ENCODE results near the gene SEMA4A.
"Not testable (repeated sequence)": the region's sequence is repeated elsewhere in the genome, so short reads cannot be mapped to it uniquely, and the experiment has no call there.

The SEMA4A gene

DNA sequence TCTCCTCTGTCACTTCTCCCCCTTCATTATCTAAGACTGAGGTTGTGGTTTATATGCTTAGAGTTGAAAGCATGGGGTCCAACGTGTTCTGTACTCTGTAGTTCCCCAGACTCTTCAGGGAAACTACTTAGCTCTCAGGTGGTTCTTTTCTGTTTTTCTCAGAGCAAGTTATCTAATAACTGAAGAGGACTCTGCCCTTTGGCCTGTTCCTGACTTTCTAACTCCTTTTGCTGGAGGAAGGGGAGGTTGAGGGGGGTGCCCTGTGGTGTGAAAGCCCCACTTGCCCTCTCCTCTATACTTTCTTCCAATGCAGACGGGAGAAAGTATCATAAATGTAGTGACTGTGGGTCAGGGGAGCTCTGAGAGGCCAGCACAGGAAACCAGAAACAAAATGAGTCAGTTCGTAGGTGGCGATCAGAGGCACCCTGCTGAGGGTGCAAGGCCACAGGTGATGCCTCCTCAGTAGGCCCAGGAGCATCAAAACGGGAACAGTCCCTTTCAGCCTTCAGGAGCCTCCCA lies 45.5 kb downstream of the SEMA4A start:
- no peak for DNase-seq

DNA sequence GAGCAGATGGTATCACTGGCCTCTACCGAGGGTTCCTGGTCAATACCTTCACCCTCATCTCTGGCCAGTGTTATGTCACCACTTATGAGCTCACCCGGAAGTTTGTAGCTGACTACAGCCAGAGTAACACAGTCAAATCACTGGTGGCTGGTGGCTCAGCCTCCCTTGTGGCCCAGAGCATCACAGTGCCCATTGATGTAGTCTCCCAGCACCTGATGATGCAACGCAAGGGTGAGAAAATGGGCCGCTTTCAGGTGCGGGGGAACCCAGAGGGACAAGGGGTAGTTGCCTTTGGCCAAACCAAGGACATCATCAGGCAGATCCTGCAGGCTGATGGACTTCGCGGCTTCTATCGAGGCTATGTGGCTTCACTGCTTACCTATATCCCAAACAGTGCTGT lies 46.7 kb downstream of the SEMA4A start:
- DNase-seq = no peak

DNA sequence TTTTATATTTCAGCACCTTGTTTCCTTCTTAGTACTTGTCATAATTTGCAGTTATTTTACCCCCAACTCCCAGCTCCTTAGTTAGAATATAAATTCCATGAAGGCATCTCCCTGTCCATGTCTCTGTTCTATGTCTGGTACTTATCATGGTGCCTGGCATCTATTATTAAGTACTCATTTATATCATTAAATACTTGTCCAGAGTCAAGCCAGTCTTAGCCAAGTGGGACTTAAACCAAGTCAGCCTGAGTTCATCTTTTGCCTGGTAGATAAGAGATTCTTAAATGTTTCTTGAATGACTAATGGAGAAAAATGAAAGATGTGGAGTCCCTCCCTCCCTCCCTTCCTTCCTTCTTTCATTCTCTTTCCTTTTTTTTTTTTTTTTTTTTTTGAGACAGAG lies 49.9 kb downstream of the SEMA4A start:
- DNase-seq = no peak

DNA sequence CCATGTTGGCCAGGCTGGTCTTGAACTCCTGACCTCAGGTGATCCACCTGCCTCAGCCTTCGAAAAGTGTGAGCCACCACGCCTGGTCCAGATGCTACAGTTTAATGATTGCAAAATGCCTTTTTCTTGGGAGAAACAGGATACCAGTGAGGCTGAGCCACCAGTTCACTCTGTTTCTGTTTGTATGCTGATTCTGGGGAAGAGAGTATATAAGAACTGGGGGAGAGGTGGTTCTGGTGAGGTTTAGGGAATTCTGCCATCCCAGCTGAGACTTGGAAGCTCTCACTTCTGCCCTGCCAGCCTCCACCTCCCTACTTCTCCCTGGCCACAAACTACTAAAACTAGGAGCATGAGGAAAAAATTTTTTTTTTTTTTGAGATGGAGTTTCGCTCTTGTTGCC lies 51.3 kb downstream of the SEMA4A start:
- DNase-seq = no peak

DNA sequence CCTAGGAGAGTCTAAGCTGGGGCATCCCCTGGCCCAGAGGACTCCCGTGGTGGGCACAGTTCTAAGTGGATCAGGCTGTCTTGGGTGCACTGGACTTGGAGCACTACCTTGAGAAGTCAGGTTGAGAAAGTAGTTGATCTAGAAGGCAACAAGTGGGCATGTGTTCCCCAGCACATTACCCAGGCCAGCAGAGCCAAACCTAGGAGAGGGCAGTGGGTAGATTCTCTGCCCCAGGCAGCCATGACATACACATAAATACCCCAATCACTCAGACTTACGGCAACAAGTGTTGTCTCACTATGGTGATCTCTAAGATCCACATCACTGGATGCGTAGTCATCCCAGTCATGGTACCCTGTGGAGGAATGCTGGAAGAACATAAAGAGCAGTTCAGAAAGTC lies 57.9 kb downstream of the SEMA4A start:
- DNase-seq = no peak

DNA sequence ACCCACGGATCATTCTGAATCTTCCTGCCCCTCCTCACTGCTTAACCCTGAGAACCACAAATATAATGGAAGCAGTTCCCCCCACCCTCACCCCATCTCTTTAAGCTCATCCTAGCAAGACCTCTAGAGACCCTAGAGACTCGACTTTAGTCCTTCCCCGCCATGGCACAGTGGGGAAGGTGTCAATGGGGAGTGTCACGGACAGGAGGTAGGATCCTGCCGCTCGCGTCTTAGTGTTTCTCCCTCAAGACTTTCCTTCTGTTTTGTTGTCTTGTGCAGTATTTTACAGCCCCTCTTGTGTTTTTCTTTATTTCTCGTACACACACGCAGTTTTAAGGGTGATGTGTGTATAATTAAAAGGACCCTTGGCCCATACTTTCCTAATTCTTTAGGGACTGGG lies 58.7 kb downstream of the SEMA4A start:
- DNase-seq = no peak

DNA sequence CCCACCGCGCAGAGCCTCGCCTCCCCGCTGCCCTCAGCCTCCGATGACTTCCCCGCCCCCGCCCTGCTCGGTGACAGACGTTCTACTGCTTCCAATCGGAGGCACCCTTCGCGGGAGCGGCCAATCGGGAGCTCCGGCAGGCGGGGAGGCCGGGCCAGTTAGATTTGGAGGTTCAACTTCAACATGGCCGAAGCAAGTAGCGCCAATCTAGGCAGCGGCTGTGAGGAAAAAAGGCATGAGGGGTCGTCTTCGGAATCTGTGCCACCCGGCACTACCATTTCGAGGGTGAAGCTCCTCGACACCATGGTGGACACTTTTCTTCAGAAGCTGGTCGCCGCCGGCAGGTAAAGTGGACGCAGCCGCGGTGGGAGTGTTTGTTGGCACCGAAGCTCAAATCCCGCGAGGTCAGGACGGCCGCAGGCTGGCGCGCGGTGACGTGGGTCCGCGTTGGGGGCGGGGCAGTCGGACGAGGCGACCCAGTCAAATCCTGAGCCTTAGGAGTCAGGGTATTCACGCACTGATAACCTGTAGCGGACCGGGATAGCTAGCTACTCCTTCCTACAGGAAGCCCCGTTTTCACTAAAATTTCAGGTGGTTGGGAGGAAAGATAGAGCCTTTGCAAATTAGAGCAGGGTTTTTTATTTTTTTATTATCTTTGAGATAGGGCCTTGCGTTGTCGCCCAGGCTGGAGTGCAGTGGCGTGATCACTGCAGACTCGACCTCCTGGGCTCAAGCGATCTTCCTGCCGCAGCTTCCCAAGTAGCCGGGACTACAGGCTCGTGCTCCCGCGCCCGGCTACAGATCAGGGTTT lies 59.7 kb downstream of the SEMA4A start, which contains the start of gene PMF1:
PMF1 (plus strand) TSS at position 175 of the 811 bp plus-strand sequence; CDS start at position 184, 9 bp downstream.
- peak; percentile 88 to 93 for DNase-seq

DNA sequence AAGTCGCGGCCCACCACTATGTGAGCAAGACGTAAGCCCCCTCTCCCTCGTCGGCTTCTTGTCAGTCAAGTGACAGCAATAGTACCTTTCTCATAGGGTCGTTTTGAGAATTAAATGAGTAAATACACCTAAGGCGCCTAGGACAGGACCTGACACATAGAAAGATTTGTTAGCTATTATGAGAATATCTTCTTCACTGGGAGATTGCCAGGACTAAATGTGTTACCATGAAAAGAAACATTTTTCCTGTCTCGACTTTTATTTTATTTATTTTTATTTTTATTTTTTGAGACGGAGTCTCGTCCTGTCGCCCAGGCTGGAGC lies 60.2 kb downstream of the SEMA4A start:
- DNase-seq = no peak

DNA sequence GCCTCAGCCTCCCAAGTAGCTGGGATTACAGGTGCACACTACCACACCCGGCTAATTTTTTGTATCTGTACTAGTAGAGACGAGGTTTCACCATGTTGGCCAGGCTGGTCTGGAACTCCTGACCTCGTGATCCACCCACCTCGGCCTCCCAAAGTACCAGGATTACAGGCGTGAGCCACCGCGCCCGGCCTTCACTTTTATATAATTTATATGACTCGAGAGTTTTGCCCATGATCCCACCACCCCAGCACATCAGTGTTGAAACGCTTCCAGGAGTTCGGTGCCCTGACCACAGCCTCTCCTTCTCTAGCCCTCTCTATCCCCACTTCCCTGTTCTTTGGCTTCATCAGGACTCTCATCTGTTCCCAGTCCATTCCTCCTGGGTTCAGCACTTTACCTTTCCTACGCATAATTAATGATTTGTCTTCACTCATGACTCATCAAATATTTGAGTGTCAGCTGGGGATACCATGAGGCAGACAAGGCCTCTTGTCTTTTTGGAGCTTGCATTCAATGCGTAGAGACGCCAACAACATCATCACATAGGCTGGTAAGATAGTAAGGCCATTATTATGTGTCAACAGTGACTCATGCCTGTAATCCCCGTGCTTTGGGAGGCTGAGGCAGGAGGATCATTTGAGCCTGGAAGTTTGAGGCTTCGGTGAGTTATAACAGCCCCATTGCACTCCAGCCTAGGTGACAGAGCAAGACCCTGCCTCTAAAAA lies 60.8 kb downstream of the SEMA4A start:
- DNase-seq = no peak

DNA sequence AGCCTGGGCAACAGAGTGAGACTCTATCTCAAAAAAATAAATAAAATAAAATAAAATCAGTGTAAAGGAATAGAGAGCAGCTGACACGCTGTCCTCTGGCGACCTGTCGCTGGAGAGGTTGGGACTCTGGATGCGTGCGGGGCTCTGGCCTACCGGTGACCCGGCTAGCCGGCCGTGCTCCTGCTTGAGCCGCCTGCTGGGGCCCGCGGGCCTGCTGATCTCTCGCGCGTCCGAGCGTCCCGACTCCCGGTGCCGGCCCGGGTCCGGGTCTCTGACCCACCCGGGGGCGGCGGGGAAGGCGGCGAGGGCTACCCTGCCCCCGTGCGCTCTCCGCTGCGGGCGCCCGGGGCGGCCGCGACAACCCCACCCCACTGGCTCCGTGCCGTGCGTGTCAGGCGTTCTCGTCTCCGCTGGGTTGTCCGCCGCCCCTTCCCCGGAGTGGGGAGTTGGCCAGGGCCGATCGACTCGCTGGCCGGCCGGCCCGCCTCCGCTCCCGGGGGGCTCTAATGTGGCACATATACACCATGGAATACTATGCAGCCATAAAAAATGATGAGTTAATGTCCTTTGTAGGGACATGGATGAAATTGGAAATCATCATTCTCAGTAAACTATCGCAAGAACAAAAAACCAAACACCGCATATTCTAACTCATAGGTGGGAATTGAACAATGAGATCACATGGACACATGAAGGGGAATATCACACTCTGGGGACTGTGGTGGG lies 63.1 kb downstream of the SEMA4A start:
- DNase-seq = not testable (repeated sequence)

DNA sequence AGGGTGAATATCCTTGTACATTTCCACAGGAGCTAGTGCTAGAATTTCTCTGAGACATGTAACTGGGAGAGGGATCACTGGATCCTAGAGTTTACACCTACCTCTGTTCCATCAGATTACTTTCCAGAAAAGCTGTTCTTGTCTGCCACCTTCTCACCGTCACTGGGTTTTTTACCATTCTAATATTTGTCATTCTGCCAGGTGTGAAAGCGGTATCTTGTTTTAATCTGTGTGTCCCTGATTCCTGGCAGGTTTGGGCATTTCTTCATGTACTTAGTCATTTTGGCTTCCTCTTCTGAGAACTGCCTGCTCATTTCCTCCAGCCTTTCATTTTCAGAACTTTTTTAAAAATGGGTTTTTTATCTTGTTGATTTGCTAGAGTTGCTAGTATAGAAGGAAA lies 64.5 kb downstream of the SEMA4A start:
- no peak for DNase-seq

DNA sequence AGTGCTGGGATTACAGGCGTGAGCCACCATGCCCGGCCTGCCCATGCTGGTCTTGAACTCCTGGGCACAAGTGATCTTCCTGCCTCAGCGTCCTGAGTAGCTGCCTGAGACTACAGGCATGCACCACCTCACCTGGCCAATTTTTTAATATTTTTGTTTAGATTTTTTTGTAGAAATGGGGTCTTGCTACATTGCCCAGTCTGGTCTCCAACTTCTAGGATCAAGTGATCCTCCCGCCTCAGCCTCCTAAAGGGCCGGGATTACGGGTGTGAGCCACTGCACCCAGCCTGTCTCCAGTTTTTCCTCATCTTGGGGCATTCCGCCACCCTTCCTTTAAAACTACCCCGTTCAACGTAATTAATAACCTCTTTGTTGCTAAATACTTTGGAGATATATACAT lies 66.8 kb downstream of the SEMA4A start:
- no peak for DNase-seq

DNA sequence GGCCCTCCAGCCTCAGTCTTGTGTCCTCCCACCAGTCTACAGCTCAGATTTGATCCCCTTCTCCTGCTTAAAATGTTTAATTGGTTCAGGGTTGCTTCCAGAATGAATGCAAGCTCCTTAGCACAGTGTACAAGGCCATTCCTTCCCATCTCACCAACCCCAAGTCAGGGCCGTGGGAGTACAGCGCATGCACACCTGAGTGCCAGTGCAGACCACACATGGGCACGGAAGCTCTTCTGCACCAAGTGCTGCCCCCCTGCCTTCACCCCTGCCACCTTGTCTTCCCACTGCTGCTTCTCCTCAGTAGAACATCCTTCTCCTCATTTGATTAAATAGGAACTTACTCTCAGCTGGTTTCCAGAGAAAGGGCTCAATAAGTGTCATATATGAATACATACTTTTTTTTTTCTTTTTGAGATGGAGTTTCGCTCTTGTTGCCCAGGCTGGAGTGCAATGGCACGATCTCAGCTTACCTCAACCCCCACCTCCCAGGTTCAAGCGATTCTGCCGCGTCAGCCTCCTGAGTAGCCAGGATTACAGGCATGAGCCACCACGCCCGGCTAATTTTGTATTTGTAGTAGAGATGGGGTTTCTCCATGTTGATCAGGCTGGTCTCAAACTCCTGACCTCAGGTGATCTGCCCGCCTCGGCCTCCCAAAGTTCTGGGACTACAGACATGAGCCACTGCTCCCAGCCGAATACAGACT lies 68.8 kb downstream of the SEMA4A start:
- no peak for DNase-seq

DNA sequence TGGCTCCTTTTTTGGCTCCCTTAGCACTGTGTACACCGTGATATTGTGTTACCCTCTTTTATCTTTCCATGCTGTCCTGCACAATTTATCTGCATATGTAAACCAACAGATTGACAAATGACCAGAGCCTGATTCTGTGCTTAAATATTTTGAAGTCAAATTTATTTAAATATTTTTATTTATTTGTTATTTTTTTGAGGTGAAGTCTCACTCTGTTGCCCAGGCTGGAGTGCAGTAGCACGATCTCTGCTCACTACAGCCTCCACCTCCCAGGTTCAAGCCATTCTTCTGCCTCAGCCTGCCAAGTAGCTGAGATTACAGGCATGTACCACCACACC lies 72.3 kb downstream of the SEMA4A start:
- no peak for DNase-seq

DNA sequence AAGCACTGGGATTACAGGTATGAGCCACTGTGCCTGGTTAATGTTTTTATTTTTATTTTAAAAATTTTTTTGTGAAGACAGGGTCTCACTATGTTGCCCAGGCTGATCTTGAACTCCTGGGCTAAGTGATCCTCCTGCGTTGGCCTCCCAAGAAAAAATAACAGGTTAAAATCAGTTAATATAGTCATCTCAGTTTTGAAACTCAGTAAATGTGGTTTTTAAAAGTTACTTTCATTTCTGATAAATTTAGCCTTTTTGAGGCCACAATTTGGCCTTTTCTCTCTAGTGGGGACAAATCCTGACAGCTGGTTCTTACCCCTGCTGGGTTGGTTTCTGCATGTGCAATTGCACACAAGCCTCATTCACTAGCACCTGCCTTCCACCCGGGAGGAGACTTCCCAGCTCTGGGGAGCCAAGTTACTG lies 72.7 kb downstream of the SEMA4A start:
- no peak for DNase-seq

DNA sequence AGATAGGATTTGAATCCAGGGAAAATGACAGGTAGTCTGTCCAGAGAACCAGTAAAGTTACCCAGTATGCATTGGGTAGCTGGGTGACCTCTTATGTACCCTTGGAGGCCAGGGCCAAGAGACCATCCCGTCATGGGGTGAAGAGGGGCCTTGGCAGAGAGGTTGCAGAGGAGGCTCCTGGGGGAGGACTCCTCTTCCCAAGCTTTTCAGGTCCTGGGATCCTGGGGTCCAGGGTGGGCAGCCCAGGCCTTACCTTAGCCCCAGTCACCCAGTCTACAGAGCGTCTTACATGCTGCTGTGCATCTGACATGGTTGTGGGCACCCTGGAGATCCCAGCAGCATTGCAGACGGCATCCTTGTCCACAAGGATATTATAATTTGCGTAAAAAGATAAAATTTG lies 73.4 kb downstream of the SEMA4A start:
- DNase-seq = no peak
